NCI-H2171 (cell line): ENCODE measurements around the gene GPR45.

ENCODE experiments used
- DNase-seq: peaks from one replicate; lab custom pipeline; 2025; lab: John Stamatoyannopoulos, UW

The GPR45 gene

DNA sequence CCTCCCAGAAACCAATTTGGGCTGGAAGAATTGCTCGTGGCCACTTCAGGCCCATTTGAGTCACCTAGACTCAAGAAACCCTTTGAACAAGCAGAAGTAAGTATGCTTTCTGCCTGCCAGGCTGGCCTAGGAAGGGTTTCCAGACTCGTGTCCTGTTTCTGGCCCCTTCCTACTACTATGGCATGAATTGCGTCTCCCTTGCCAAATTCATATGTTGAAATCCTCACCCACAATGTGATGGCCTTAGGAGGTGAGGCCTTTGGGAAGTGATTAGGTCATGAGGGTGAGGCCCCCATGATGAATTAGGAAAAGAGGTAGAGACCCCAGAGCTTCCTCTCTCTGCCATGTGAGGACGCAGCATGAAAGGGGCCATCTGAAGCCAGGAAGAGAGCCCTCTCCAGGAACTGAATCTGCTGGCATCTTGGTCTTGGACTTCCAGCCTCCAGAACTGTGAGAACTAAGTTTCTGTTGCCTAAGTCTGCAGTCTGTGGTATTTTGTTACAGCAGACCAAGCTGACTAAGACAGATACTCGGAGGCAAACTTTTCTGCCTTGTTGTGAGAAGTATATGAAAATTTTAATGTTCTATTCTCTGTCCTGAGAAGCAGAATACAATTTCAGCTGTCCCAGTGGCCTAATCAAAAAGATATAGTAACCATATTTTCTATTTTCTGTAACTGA is 13.1 kb downstream of the GPR45 start:
- DNase-seq, result no peak

DNA sequence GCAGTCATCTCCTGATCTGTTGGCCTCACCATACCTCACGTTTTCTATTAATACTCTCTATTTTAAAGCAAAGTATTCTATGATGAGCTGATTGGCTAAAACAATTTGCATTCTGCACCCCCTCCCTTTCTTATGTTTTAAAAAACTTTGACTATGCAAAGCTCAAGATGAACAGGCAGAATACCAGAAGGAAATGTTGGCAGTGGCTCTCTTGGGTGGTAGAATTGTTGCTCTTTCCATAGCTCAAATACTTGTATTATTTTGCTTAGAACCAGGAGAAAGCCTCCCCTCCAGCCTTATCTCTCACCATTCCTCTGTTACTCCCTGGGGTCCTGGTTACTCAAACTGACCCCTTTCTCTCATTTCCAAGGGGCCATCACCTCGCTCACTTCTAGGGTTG is 14.4 kb downstream of the GPR45 start:
- DNase-seq, result no peak

DNA sequence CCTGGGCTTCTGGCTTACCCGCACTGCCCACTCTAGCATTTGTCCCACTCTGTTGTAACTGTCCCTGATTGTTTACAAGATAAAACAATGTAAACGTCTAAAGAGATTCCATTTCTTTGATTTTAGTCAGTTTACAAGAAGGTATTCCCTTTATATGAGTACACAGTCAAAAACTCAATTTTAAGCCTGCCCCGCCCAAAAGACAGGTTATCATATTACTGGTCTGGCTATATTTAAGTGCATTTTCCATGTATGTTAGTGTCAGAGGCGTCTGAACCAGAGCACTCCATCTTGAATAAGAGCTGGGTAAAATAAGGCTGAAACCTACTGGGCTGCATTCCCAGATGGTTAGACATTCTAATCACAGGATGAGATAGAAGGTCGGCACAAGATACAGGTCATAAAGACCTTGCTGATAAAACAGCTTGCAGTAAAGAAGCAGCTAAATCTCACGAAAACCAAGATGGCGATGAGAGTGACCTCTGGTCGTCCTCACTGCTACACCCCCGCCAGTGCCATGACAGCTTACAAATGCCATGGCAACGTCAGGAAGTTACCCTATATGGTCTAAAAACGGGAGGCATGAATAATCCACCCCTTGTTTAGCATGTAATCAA is 15.0 kb downstream of the GPR45 start:
- no peak for DNase-seq

DNA sequence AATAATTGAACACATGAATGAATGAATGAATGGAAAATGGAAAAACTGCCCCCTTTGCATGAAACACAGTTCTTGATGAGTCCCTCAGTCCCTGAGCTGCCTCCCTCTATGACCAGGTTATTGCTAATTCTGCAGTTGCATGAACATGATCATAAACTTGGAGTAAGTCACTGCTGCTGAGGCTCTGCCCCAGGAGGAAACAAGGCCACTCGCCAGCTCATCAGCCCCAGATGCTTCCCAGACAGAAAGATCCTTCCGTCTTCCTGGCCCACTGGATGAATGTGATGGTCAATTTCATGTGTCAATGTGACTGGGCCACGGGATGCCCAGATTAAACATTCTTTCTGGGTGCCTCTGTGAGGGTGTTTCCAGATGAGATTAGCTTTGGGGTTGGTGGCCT is 16.4 kb downstream of the GPR45 start:
- no peak for DNase-seq

DNA sequence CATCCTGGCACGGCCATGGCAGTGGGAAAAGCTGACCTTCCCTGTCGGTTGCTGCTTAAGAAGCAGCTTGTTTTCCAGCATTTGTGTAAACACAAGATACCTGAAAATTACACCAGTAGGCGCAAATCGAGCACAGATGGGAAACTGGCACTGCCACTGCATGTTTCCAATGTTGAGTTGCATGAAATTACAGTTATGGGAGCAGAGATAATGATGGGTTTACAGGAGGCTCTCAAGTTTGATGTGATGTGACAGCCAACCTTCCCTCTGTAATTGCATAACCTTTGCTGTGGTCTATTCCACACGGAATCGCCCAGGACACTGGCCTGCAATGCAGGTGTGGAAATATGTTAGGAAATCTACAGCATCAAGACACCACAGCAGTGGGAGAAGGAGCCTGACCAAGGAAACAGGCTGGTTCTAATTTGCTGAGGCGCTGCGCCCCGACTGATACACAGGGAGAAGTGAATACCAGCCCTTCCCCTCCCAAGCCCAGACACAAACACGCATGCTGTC is 17.4 kb downstream of the GPR45 start:
- DNase-seq, result no peak

DNA sequence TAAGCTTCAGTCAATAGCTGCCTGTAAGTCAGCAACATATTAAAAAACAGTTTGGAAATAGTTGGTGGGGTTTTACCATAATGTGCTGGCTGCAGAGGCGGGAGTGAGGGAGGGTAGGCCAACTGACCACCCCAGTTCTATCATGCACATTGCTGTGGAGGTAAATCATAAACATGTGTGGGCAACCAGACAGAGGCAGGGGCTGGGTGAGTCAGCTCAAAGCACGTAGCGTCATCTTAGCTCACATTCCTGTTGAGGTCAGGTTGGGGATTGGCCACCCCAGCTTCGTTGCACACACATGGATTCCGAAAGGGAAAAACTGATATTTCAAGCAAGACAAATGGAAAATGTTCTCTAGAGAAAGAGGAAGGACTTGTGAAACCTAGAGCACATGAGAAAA is 19.5 kb downstream of the GPR45 start:
- no peak for DNase-seq

DNA sequence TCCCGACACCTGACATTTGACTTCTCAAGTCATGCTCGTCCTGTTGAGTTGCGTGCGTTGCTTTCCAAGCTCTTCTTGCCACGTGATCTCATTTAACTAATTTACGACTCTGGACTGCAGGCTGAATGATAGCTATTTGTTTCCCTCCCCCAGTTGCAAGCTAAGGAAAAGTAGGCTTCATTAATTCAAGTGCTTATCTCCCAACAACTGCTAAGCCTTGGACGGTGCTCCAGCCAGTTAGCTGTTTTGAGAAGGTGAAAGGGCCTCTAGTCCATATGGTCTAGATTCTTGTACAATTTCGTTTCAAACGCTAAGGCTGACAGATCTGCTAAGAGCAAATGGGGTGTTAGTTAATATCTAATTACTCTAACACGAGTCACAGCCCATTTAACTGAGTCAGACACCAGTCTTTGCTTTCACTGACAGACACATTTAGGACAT is 21.1 kb downstream of the GPR45 start:
- DNase-seq, result no peak

DNA sequence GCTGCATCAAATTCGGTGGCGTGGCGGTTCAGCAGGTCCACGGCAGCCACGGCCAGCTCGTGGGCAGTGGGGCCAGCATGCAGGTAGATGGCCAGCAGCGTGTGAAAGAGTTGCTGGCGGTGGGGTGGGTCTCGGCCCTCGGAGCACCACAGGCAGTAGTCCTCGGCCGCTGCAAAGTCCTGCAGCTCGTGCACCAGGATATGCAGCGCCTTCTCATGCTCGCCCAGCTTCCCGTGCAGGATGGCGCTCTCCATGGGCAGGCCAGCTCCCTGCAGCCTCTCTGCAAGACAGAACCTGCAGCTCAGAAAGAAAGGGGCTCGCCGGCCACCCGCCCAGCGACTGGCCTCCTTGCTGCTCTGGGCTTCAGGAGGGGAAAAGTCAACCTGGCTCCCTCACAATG is 27.9 kb downstream of the GPR45 start:
- DNase-seq, result no peak

DNA sequence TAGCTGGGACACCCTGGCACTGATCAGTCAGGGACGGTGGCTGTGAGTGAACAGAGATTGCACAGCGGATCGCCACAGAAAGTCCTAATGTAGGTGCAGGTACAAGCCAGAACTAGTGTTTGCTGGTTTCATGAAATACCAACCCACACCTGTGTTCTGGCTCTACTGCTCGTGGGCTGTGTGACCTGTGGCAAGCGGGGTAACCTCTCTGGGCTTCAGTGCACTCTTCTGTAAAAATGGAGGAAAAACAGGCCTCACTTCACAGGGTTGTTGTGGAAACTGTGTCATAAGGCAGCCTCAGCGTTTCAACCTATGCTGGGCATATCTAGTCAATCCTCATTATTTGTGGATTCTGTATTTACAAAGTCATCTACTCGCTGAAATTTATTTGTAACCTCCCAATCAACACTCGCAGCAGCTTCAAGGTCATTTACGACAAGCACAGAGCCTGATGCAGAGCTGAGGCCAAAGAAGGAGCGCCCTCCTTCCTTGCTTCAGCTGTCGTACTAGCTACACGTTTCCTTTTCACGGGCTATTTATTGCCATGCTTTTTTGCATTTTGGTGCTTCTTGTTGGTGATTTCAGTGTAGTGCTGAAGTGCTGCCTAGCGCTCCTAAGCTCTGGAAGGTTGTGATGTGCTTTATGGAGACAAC is 30.0 kb downstream of the GPR45 start:
- no peak for DNase-seq

DNA sequence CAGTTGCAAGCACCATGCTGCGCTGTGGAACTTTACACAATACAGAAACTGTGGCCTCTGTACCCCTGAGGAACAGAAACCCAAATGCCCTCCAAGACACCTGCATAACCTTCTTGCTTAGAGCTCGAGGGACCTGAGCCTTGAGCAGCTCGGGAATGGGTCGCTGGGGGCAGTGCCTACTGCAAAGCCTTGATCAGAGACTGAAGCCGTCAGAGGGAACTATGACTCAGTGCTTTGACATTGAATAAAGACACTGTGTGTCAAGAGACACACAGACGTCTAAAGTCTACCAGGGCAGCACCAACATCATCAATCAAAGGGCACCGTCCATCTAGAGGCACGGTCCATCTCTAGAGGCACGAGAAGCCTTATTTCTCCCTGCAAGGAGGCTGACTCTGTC is 30.6 kb downstream of the GPR45 start:
- no peak for DNase-seq

DNA sequence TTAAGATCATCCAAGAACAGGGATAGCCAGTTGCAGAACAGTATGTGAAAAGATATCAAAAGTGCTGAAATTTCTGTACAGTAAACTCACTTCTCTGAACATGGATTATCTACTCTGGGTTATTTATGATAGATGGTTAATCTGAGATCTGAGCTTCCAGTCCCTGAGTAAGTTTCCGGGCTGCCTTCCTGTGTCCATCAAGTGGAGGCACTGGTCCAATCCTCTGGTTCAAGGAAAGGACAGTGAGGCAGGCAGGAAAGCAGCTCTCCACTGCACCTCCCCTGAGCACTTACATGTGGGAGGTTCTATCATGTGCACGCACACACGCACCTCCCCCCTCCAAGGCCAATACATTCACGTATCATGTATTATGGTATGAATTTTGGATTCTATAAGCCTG is 32.5 kb downstream of the GPR45 start:
- DNase-seq, result no peak

DNA sequence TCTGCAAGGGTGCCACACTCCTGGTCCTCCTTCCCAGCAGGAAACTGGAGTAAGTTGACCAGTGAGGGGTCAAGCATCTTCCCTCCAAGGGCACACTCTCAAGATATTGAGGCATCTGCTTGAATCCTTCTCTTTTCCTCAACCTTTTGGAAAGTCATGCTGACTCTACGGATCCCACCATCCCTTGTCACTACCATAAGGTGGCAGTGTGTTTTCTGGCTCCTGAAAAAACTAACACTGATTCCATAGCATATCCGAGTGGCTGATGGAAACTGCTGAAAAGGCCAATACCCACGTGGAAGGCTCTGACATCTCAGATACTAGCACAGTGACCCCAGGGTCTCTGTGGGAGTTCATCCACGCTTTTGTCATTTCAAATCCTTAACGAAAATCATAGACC is 37.1 kb downstream of the GPR45 start:
- no peak for DNase-seq

DNA sequence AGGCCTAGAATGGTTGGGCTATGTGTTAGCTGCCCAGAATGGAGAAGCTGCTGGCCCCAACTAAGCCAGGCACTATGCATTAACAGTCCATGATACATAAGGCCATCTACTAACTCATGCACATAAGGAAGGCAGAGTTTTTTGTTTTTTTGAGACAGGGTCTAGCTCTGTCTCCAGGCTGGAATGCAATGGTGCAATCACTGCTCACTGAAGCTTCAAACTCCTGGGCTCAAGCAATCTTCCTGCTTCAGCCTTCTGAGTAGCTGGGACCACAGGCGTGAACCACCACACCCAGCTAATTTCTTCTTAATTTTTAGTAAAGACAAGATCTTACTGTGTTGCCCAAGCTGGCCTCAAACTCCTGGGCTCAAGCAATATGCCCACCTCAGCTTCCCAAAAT is 37.6 kb downstream of the GPR45 start:
- DNase-seq, result no peak

DNA sequence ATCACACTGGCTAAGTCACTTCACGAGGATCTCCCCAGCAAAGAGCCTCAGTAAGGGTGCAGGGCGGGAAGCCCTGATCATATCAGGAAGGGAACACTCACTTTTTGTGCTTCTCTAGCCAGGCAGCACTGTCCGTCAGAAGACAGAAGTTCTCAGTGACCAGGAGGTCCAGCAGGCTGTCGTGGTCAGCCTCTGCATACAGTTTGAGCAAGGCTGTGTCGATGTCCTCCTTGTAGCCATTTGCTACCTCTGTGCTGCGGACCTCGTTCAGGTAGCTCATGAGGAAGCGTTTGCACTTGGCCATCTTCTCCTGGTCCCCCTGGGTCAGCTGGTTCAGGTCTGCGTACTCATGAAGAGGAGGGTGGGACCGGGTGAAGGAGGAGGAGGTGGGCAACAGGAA is 38.7 kb downstream of the GPR45 start:
- DNase-seq, result no peak

DNA sequence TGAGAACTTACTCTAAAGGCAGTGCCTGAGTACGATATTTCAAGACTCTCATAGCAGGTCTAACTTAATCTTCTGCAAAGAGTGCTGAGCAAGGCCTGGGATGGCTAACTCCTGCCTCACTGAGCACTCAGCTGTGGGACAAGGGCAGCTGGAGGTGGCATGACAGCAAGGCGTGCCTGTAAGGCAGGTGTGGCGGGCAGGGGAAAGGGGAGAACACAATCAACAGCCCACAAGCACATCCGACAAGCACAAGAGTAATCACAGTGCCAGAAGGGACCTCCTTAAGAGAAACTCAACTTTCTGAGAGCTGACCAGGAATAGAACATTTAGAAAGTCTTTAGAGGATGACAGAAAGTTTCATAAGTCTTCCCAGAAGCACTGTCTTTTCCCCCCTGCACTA is 42.0 kb downstream of the GPR45 start:
- no peak for DNase-seq

DNA sequence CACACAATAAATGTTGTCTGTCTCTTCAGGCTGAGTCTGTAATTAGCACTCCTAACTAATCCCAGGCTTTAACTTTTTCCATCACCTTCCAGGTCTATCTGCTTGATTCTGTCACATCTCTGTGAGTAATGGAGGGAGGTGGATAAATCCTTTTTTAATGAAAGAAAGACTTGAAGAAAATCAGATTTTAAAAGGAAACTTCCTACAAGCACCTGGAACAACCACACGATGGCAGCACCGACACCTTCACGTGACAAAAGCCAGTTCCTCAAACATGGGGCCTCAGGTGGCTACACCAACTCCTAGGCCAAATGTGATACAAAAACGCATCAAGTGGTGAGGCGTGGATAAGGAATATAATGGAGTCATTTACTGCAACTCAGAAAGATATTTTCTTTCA is 46.1 kb downstream of the GPR45 start:
- no peak for DNase-seq

DNA sequence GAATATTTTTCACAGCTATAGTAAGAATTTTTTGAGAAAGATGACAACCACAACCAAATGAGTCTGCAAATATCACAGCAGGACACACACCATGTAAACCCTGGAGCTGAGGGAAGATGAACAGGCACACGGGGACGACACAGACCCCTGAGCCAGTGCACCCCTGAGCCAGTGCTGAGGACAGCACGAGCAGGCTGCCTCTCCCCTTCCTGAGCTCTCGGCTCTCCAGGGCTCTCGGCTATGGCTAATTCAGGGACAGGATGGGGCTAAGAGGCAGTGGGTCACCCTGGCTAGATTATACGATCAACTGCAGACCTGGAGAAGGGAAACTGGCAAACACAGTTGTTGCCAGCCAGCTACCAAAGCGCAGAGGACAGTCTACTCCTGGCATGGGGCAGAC is 46.6 kb downstream of the GPR45 start:
- DNase-seq, result no peak

DNA sequence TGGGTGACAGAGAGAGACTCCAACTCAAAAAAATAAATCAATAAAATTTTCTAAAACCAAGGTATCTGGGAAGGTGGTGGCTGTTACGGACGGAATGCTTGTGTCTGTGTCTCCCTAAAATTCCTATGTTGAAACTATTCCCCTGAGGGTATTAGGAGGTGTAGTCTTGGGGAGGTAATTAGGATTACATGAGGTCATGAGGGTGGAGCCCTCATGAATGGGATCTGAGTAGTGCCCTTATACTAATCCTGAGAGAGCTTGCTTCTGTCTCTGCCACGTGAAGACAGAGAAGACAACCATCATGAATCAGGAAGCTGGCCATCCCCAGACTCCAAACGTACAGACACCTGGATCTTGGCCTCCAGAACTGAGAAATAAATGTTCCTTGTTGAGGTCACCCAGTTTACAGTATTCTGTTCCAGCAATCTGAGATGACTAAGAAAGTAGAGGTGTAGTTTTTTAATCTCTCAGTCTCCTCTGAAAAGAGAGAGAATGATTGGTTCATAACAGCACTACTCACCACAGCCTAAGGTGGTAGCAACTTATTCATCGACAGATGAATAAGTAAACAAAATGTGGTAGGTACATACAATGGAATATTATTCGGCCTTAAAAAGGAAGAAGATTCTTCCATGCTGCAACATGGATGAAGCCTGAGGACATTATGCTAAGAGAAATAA is 49.6 kb downstream of the GPR45 start:
- no peak for DNase-seq

DNA sequence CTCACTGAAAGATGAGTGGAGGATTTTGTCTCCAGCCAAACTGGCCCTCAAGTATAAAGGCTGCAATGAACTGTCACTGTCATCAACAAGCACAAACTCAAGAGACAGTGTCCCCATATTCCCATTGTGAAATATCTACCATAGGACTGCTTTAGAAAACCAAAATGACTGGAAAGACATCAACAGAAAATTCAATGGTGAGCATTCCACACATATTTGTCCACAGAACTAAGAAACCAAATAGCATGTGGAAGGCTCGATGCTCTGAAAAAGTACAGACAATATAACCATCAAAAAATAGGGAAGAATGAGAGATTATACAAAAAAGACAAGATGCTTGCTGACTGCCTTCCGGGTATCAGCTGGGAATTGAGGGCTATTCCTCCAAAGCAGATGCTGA is 50.4 kb downstream of the GPR45 start:
- DNase-seq, result no peak
